KMS-11 (cell line): ENCODE measurements around the gene CDC42.

Source experiments
- H2AFZ ChIP-seq: fragments of 200-600 bp; sonication (generic); 2 replicates; pipeline ENCODE4 v1.6.1; 2016; ENCODE audit warnings: antibody characterized with exemption, mixed run types, low read depth
- H3K27ac ChIP-seq: fragments of 200-600 bp; sonication (generic); 2 replicates; pipeline ENCODE4 v1.6.1; 2016; ENCODE audit warnings: mild to moderate bottlenecking, mixed run types
- H3K27me3 ChIP-seq: fragments of 200-600 bp; sonication (generic); 2 replicates; pipeline ENCODE4 v1.6.1; 2017; ENCODE audit warnings: mild to moderate bottlenecking, low read depth, mixed run types, moderate library complexity; ENCODE audit not compliant: insufficient read depth
- H3K36me3 ChIP-seq: fragments of 200-600 bp; sonication (generic); 2 replicates; pipeline ENCODE4 v1.6.1; 2017; ENCODE audit warnings: mild to moderate bottlenecking, mixed run types; ENCODE audit not compliant: insufficient read depth
- H3K4me1 ChIP-seq: fragments of 200-600 bp; sonication (generic); 2 replicates; pipeline ENCODE4 v1.6.1; 2016; ENCODE audit warnings: mild to moderate bottlenecking, low read depth, mixed run types; ENCODE audit not compliant: poor library complexity, severe bottlenecking
- H3K4me2 ChIP-seq: fragments of 200-600 bp; sonication (generic); 2 replicates; pipeline ENCODE4 v1.7.0; 2016; ENCODE audit warnings: mild to moderate bottlenecking, mixed run types
- H3K4me3 ChIP-seq: fragments of 200-600 bp; sonication (generic); IDR thresholded peaks from 2 replicates; pipeline ENCODE4 v1.6.1; 2017; ENCODE audit warnings: low read depth, low read length, mixed read lengths; ENCODE audit not compliant: insufficient read depth
- H3K79me2 ChIP-seq: fragments of 200-600 bp; sonication (generic); 2 replicates; pipeline ENCODE4 v1.6.1; 2016; ENCODE audit warnings: low read depth, mixed run types; ENCODE audit not compliant: insufficient read depth
- H3K9ac ChIP-seq: fragments of 200-600 bp; sonication (generic); 2 replicates; pipeline ENCODE4 v1.6.1; 2016; ENCODE audit warnings: mild to moderate bottlenecking, mixed run types
- H4K20me1 ChIP-seq: fragments of 200-600 bp; sonication (generic); 2 replicates; pipeline ENCODE4 v1.6.1; 2016; ENCODE audit warnings: mild to moderate bottlenecking, mixed run types; ENCODE audit not compliant: insufficient read depth
- CTCF ChIP-seq: fragments of 200-600 bp; sonication (generic); conservative IDR thresholded peaks from 2 replicates; pipeline ENCODE4 v1.6.1; 2017; ENCODE audit warnings: low read depth, mild to moderate bottlenecking, antibody characterized with exemption, low read length, moderate library complexity, mixed read lengths

CDC42 gene

GRCh38 chr1:22105611-22106207 lies 53.2 kb downstream of the CDC42 start:
- TF ChIP-seq CTCF = peak; percentile 82
- Histone ChIP-seq H3K4me3 (no peak overlapping the region), H3K27me3 (no peaks in the 10 kb centered on the region), H3K79me2 (peaks cover 5% of the 10 kb centered on the region; the same call in 1 of the 2 replicates), H3K9ac (no peak overlapping the region), H3K27ac (no peak overlapping the region), H3K4me1 (peaks cover 8% of the 10 kb centered on the region), H4K20me1 (0 out of 2 replicates have a peak, but pooled peaks cover 4% of the 10 kb centered on the region), H3K4me2 (no peak overlapping the region), H2AFZ (no peak overlapping the region), H3K36me3 (no peaks in the 10 kb centered on the region)

GRCh38 chr1:22107126-22107525 lies 54.6 kb downstream of the CDC42 start:
- TF ChIP-seq CTCF = no peak
- Histone ChIP-seq H2AFZ (no peak overlapping the region), H3K36me3 (no peaks in the 10 kb centered on the region), H3K27ac (no peak overlapping the region), H3K4me2 (no peak overlapping the region), H3K79me2 (peaks cover 5% of the 10 kb centered on the region; the same call in 1 of the 2 replicates), H3K4me3 (no peak overlapping the region), H4K20me1 (0 out of 2 replicates have a peak, but pooled peaks cover 4% of the 10 kb centered on the region), H3K27me3 (no peaks in the 10 kb centered on the region), H3K9ac (no peak overlapping the region), H3K4me1 (no peaks in the 10 kb centered on the region)

- no peak overlapping the region for H3K4me3 ChIP-seq
- no peak overlapping the region for H3K4me2 ChIP-seq
- H3K79me2 ChIP-seq = peaks cover 5% of the 10 kb centered on the region; the same call in 1 of the 2 replicates
- no peaks in the 10 kb centered on the region for H3K27me3 ChIP-seq
- TF ChIP-seq CTCF = no peak
- H2AFZ ChIP-seq = no peak overlapping the region
- H3K4me1 ChIP-seq = no peaks in the 10 kb centered on the region
- no peak overlapping the region for H3K27ac ChIP-seq
- no peaks in the 10 kb centered on the region for H3K36me3 ChIP-seq
- 0 out of 2 replicates have a peak, but pooled peaks cover 4% of the 10 kb centered on the region for H4K20me1 ChIP-seq
- H3K9ac ChIP-seq = no peak overlapping the region
Observed at GRCh38 chr1:22108339-22109105, 56.0 kb downstream of the CDC42 start.

- no peak for TF ChIP-seq CTCF
- 0 out of 2 replicates have a peak, but pooled peaks cover 2% of the 10 kb centered on the region for H4K20me1 ChIP-seq
- H2AFZ ChIP-seq = no peak overlapping the region
- H3K4me2 ChIP-seq = no peak overlapping the region
- no peaks in the 10 kb centered on the region for H3K36me3 ChIP-seq
- no peaks in the 10 kb centered on the region for H3K27me3 ChIP-seq
- H3K9ac ChIP-seq = no peak overlapping the region
- no peak overlapping the region for H3K27ac ChIP-seq
- no peaks in the 10 kb centered on the region for H3K4me1 ChIP-seq
- no peak overlapping the region for H3K4me3 ChIP-seq
- H3K79me2 ChIP-seq = peaks cover 5% of the 10 kb centered on the region; the same call in 1 of the 2 replicates
Observed at GRCh38 chr1:22110016-22110415, 57.5 kb downstream of the CDC42 start.
